Heart right ventricle (tissue), 16 donors: Measurements from ENCODE around the gene COG4. TPM values are rescaled to one million over a fixed set of nuclear protein-coding genes. Genes with fewer than 3 reads are reported as not detected.

Experiments used
- ATAC-seq, 8 donors: fragments of 200-7000 bp; cut with Tn5 transposase; one replicate each; pipeline ENCODE4 v1.9.1; 2020; ENCODE audit warnings: mild to moderate bottlenecking in 8 of 8, moderate library complexity in 8 of 8, moderate number of reproducible peaks in 1 of 8
- DNase-seq, 2 donors: peaks; one replicate each; pipeline ENCODE4 v3.0.0-alpha.2; 2020
- H3K27ac ChIP-seq, 10 donors: fragments of 200-600 bp; sonication (generic) in 2 of 10; one replicate each; pipeline versions ENCODE4 v1.5.0 to v1.8.0; 2020 to 2022; ENCODE audit warnings: mild to moderate bottlenecking in 3 of 10
- H3K27me3 ChIP-seq, 7 donors: fragments of 200-600 bp; one replicate each; pipeline ENCODE4 v1.8.0; 2021 to 2022; ENCODE audit warnings: mild to moderate bottlenecking in 2 of 7
- H3K36me3 ChIP-seq, 9 donors: fragments of 200-600 bp; sonication (generic) in 1 of 9; one replicate each; pipeline versions ENCODE4 v1.5.0 to v1.8.0; 2020 to 2022; ENCODE audit warnings: mild to moderate bottlenecking in 2 of 9
- H3K4me1 ChIP-seq, 9 donors: fragments of 200-600 bp; sonication (generic) in 1 of 9; one replicate each; pipeline versions ENCODE4 v1.5.0 to v1.8.0; 2020 to 2022; ENCODE audit warnings: mild to moderate bottlenecking in 4 of 9
- H3K4me3 ChIP-seq, 10 donors: fragments of 200-600 bp; sonication (generic) in 2 of 10; one replicate each; pipeline versions ENCODE4 v1.5.0 to v1.8.0; 2020 to 2022; ENCODE audit warnings: mild to moderate bottlenecking in 7 of 10, moderate library complexity in 2 of 10
- H3K9me3 ChIP-seq, 11 donors: fragments of 200-600 bp in 10 of 11; sonication (generic) in 2 of 11; one replicate each; pipeline versions ENCODE4 v1.5.0 to v1.8.0; 2013 to 2022; ENCODE audit warnings: mild to moderate bottlenecking in 2 of 11, control low read depth in 1 of 11, moderate library complexity in 1 of 11
- WGBS, 2 donors: extraction: QIAGEN DNeasy Blood & Tissue Kit; methylation state at CpG; one replicate each; pipeline ENCODE4 v1.1.7; 2013; ENCODE audit warnings: inconsistent platforms in 1 of 2; 5-methylcytosine and 5-hydroxymethylcytosine counted together
- intact Hi-C, 10 donors: fragments of 100-400 bp; cut with DNase I; formaldehyde crosslinking; loops; one replicate each; pipeline versions ENCODE4 v1.11.1 to v1.14.2; 2022
- polyA plus RNA-seq, 2 donors: library from polyadenylated mRNA; stranded (reverse); fragments of 200-250 nt; gene quantifications; one replicate each; pipeline ENCODE4 v1.2.3, GENCODE V29; 2013
- total RNA-seq, 10 donors: library from RNA; stranded (reverse); fragmentation: NEBNext Ultra II Directional in 3 of 10; extraction: Animal tissue kit (Norgen Biotek cat#: 25700) in 3 of 10; gene quantifications; one replicate each; pipeline versions ENCODE4 v1.2.1 to v1.2.4, GENCODE V29; 2021 to 2023
- TF ChIP-seq, protein P1 (sequence below), 9 donors: fragments of 200-600 bp; sonication (generic) in 2 of 9; IDR thresholded peaks; one replicate each; pipeline versions ENCODE4 v1.5.0 to v1.8.0; 2021 to 2022; ENCODE audit warnings: antibody characterized with exemption in 9 of 9, mild to moderate bottlenecking in 5 of 9, moderate library complexity in 1 of 9
- donor health status: Arrhythmogenic right ventricular cardiomyopathy.
- donor health status: ischemic (EF 13 %, LVEDD 7.1; RV severe dilation, severe dysfunction).
- donor health status: healthy with polysubstance abuse.
- donor health status: DM: no; HTN: yes; CAD: no.
- donor health status: DM: no; HTN: no; CAD: no.
- donor health status: ischemic (EF 25% LVEDD 6.9; RV normal size, moderate dysfunction).
- donor health status: ischemic (EF 25% LVEDD 5.7; RV mildly dilated, moderate dysfunction).
- donor health status: healthy.
- donor health status: DM: yes; HTN: yes; CAD: no.
- donor health status: Ischemic cardiomyopathy.
- donor health status: ischemic (EF 35%, LVEDD 5.7; RV mildly dilated, moderate dysfunction).
- donor health status: nonischemic (EF 11% LVEDD 7.7; RV severe dilation, severe dysfunction).
- donor health status: DM: yes; HTN: yes; CAD: no.
- donor health status: PGD.
- donor health status: ischemic (EF 29% LVEDD 5.4; RV normal size, mild dysfunction).
- donor health status: nonischemic (EF 23%, LVEDD 6.1; RV moderate dilation, normal function).

COG4 gene
- total and polyA plus RNA-seq, 12 donors: 29.3 to 56.8 (median 40.5) TPM

DNA sequence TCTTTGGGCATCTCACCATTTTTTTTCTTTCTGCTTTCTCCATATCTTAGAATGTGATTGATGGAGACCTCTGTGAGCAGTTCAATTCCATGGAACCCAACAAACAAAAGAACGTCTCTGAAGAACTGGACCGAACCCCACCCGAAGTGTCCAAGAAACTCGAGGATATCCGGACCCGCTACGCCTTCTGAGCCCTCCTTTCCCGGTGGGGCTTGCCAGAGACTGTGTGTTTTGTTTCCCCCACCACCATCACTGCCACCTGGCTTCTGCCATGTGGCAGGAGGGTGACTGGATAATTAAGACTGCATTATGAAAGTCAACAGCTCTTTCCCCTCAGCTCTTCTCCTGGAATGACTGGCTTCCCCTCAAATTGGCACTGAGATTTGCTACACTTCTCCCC lies 48.3 kb upstream of the COG4 start:
- TF ChIP-seq, protein P1, sequence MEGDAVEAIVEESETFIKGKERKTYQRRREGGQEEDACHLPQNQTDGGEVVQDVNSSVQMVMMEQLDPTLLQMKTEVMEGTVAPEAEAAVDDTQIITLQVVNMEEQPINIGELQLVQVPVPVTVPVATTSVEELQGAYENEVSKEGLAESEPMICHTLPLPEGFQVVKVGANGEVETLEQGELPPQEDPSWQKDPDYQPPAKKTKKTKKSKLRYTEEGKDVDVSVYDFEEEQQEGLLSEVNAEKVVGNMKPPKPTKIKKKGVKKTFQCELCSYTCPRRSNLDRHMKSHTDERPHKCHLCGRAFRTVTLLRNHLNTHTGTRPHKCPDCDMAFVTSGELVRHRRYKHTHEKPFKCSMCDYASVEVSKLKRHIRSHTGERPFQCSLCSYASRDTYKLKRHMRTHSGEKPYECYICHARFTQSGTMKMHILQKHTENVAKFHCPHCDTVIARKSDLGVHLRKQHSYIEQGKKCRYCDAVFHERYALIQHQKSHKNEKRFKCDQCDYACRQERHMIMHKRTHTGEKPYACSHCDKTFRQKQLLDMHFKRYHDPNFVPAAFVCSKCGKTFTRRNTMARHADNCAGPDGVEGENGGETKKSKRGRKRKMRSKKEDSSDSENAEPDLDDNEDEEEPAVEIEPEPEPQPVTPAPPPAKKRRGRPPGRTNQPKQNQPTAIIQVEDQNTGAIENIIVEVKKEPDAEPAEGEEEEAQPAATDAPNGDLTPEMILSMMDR (IDR thresholded peaks at IDR 0.05): no peak
- Histone ChIP-seq H3K36me3 (peaks cover 4 to 90% (median 52%) of the 10 kb centered on the region in 9 donors), H3K27ac (peak overlapping the region in 7 of 10 donors; percentile 16 to 87 (median 78)), H3K4me3 (no peak overlapping the region), H3K27me3 (no peaks in the 10 kb centered on the region), H3K9me3 (no peaks in the 10 kb centered on the region), H3K4me1 (peaks cover 2 to 57% (median 45%) of the 10 kb centered on the region in 9 donors)
- no peak for ATAC-seq
- no peak for DNase-seq
- intact Hi-C loops: loop anchor here in 3 of 10 donors (5.0 to 10.0 kb wide), 3 partner anchors 34 to 83 kb away; no protein-coding TSS in a partner anchor
- WGBS, 2 donors: 61 to 90% methylated on average over 8 of the region's 8 CpGs

DNA sequence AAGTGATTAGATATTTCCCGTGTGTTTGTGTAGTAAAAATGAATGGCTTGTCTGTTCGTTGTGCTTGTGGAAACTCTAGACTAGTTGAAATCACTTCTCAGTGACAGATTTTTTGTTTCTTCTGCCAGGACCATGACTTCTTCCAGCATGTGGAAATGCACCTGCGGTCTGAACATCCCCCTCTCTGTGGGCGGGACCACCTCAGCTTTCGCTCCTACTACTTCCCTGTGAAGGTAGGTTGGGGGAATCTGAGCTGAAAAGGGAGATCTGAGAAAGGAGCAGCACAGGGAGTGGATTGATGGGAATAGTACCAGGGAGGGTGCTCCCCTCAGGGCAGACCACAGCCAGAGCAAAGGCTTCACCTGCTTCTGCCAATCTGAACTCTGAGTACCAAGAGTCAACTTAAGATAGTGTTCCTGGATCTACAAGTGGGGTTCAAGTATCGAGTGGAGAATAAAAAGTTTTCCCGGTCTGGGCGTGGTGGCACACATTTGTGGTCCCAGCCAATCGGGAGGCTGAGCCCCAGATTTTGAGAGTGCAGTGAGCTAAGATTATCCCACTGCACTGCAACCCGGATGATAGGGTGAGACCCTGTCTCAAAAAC lies 47.7 kb upstream of the COG4 start:
- Histone ChIP-seq H3K9me3 (no peaks in the 10 kb centered on the region), H3K27ac (peak overlapping the region in 4 of 10 donors; percentile 23 to 87 (median 78)), H3K36me3 (peaks cover 4 to 96% (median 58%) of the 10 kb centered on the region in 9 donors), H3K4me1 (peaks cover 2 to 52% (median 40%) of the 10 kb centered on the region in 9 donors), H3K4me3 (no peak overlapping the region), H3K27me3 (no peaks in the 10 kb centered on the region)
- DNase-seq (no peak), ATAC-seq (no peak)
- 88% methylated on average over 10 of the region's 10 CpGs for WGBS, 2 donors
- TF ChIP-seq, protein P1 (IDR thresholded peaks at IDR 0.05): no peak
- intact Hi-C loops: loop anchor here in 3 of 10 donors (5.0 to 10.0 kb wide), 3 partner anchors 34 to 84 kb away; no protein-coding TSS in a partner anchor

DNA sequence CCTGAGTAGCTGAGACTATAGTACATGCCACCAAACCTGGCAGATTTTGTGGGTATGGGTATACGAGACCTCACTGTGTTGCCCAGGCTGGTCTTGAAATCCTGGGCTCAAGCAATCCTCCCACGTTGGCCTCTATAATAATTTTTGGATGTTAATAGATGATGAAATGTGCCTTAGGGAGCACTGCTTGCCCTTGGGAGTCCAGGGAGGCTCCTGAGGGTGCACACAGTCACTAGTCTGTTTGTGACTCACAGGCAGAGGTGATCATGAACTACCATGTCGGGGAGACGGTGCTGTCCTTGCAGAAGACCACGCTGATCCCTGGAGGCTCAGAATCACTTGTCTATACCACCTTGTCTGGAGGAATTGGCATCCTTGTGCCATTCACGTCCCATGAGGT lies 46.4 kb upstream of the COG4 start:
- TF ChIP-seq, protein P1 (IDR thresholded peaks at IDR 0.05): no peak
- Histone ChIP-seq H3K4me1 (peaks cover 2 to 39% (median 33%) of the 10 kb centered on the region in 9 donors), H3K27ac (no peak overlapping the region), H3K9me3 (no peaks in the 10 kb centered on the region), H3K27me3 (no peaks in the 10 kb centered on the region), H3K36me3 (peaks cover 10 to 98% (median 71%) of the 10 kb centered on the region in 9 donors), H3K4me3 (no peak overlapping the region)
- ATAC-seq (no peak), DNase-seq (no peak)
- WGBS, 2 donors: 89 to 93% methylated on average over 6 of the region's 6 CpGs
- intact Hi-C loops: loop anchor here in 4 of 10 donors (5.0 to 10.0 kb wide), 4 partner anchors 32 to 205 kb away; no protein-coding TSS in a partner anchor

DNA sequence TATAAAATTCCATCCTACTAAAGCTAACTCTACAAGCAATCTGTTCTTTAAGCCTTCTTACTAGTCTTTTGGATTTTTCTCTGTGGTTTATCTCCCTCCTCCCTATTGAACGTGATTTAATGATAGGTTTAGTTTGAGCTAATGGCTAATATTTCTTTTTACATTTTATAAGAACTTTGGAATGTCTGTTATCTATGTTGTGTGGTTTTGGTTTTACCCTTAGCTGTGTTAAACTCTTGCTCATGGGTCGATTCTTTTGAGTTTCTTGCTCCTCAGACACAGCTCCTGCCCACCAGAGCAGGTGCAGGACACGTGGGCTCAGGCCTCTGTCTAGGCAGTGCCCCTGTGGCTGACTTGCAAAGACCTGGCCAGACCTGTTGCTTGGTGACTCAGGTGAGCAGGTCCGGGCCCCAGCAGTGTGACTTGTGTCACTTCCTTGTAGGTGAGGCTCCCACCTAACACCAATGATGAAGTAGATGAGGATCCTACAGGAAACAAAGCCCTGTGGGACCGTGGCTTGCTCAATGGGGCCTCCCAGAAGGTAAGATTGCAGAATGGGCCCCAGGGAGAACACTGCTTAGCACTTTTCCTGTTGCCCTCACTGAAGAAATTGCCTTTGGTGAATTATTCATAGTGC lies 45.4 kb upstream of the COG4 start:
- intact Hi-C loops: loop anchor here in 2 of 10 donors (10.0 kb wide), 2 partner anchors 86 to 204 kb away; no protein-coding TSS in a partner anchor
- Histone ChIP-seq H3K27ac (no peak overlapping the region), H3K27me3 (no peaks in the 10 kb centered on the region), H3K36me3 (peaks cover 10 to 98% (median 81%) of the 10 kb centered on the region in 9 donors), H3K4me3 (no peak overlapping the region), H3K4me1 (peaks cover 2 to 29% (median 23%) of the 10 kb centered on the region in 9 donors), H3K9me3 (no peaks in the 10 kb centered on the region)
- WGBS, 2 donors: 80 to 82% methylated on average over 5 of the region's 5 CpGs
- ATAC-seq: no peak
- DNase-seq: no peak
- TF ChIP-seq, protein P1 (IDR thresholded peaks at IDR 0.05): no peak
